Activated CD4-positive, alpha-beta T cell treated with anti-CD3 and anti-CD28 coated beads, Interleukin-2, amount 10 ng/mL, durations not matched to agents 7 days and 5 days (primary cell): Measurements from ENCODE around the gene CSTPP1. TPM values are rescaled to one million over a fixed set of nuclear protein-coding genes. Genes with fewer than 3 reads are reported as not detected.
"Not testable (repeated sequence)": the region's sequence is repeated elsewhere in the genome, so short reads cannot be mapped to it uniquely, and the experiment has no call there.

Experiments used
- CTCF ChIA-PET: fragments of 350-600 bp; sonication (Branson Sonifier 250); formaldehyde crosslinking; loops from one replicate; lab custom pipeline; 2021; ENCODE audit warnings: antibody characterized with exemption; lab: Charles Lee
- POLR2A ChIA-PET: fragments of 350-600 bp; sonication (Branson Sonifier 250); formaldehyde crosslinking; loops from one replicate; lab custom pipeline; 2021; ENCODE audit warnings: antibody characterized with exemption; lab: Charles Lee
- DNase-seq: peaks from one replicate; pipeline ENCODE4 v3.0.0-alpha.2; 2020
- H3K27ac Mint-ChIP-seq: one replicate; pipeline ENCODE4 v1.8.0; 2021; ENCODE audit warnings: mild to moderate bottlenecking, moderate library complexity, mixed read lengths
- H3K27me3 Mint-ChIP-seq: one replicate; pipeline ENCODE4 v1.8.0; 2021; ENCODE audit warnings: mixed read lengths
- H3K36me3 Mint-ChIP-seq: one replicate; pipeline ENCODE4 v1.8.0; 2021; ENCODE audit warnings: low read depth, mixed read lengths
- H3K4me1 Mint-ChIP-seq: one replicate; pipeline ENCODE4 v1.8.0; 2021; ENCODE audit warnings: mixed read lengths
- H3K4me3 Mint-ChIP-seq: one replicate; pipeline ENCODE4 v1.8.0; 2021; ENCODE audit warnings: mild to moderate bottlenecking, moderate library complexity, mixed read lengths
- H3K9me3 Mint-ChIP-seq: one replicate; pipeline ENCODE4 v1.8.0; 2021; ENCODE audit warnings: mixed read lengths
- total RNA-seq, 2 experiments: library from RNA; stranded (reverse); gene quantifications; one replicate each; pipeline ENCODE4 v1.2.3, GENCODE V29; 2021

CSTPP1 gene
- total RNA-seq, 2 experiments from 2014 or later = 18.2 to 18.9 TPM

- ChIA-PET POLR2A (interaction anchor here (0.7 kb wide), 1 partner anchor 181 kb away, joined by 5 read pairs; no protein-coding TSS in a partner anchor), CTCF (interaction anchor here (0.6 kb wide), 1 partner anchor 74 kb away, joined by 3 read pairs; no protein-coding TSS in a partner anchor)
- Mint-ChIP-seq H3K4me1 (peaks cover 28% of the 10 kb centered on the region), H3K27ac (no peak overlapping the region), H3K4me3 (no peak overlapping the region), H3K27me3 (peaks cover 76% of the 10 kb centered on the region), H3K36me3 (no peaks in the 10 kb centered on the region), H3K9me3 (no peaks in the 10 kb centered on the region)
- DNase-seq = no peak
These were observed 21.7 kb upstream of the CSTPP1 start for GRCh38 chr11:46914910-46915309.

DNA sequence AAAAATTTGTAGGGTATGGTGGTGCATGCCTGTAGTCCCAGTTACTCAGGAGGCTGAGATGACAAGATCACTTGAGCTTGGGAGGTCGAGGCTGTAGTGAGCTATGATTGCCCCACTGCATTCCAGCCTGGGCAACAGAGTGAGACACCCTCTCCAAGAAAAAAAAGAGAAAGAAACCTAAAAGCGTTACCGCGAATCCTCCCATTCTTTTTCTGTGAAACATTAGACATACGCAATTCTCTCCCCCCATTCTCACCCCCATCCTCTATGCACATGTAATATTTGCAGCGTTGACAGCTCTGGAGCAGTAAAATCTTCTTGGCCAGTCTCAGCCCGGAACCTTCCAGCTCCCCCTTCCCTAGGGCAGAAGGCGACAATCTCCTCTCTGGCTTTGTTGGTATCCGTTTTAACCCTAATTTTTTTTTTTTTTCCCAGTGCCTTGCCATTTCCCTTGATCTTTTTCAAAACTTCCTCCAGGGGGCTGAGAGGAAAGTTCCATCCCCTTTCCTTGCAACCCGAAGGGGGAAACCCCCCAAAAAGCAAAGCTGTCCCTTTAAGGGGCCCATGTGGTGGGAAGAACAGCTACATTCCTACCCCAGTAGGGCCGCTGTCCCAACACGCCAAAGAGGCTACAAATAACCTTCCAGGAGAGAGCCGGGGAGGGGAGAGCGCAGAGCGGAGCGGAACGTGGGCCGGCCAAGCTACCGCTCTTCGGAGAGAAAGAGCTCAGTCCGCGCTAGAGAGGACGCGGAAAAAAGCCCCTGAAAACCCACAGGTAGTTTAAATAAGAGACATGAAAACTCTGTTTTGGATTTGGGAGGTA is 20.1 kb upstream of the CSTPP1 start:
- no peak for DNase-seq
- CTCF ChIA-PET = interaction anchor here (0.5 to 1.3 kb wide), 9 partner anchors 10 to 654 kb away, joined by 3 to 6 read pairs (median 3); partner anchors contain the start of gene CSTPP1
- peaks cover 30% of the 10 kb centered on the region for H3K4me1 Mint-ChIP-seq

GRCh38 chr11:46917109-46917761 is 19.3 kb upstream of the CSTPP1 start:
- DNase-seq = no peak
- no peaks in the 10 kb centered on the region for H3K9me3 Mint-ChIP-seq
- H3K4me1 Mint-ChIP-seq = peaks cover 30% of the 10 kb centered on the region
- H3K4me3 Mint-ChIP-seq = peak overlapping the region; percentile 62
- ChIA-PET POLR2A (interaction anchor here (0.6 kb wide), 1 partner anchor 20 kb away, joined by 3 read pairs; the partner anchor contains the start of gene CSTPP1), CTCF (interaction anchor here (0.5 to 1.2 kb wide), 5 partner anchors 10 to 653 kb away, joined by 3 to 4 read pairs (median 3); no protein-coding TSS in a partner anchor)
- no peaks in the 10 kb centered on the region for H3K36me3 Mint-ChIP-seq
- H3K27me3 Mint-ChIP-seq = peaks cover 67% of the 10 kb centered on the region
- H3K27ac Mint-ChIP-seq = no peak overlapping the region

More for the DNA sequence above, 20.1 kb upstream of the CSTPP1 start:
- no peak overlapping the region for H3K27ac Mint-ChIP-seq
- POLR2A ChIA-PET = interaction anchor here (0.6 kb wide), 4 partner anchors 13 to 56 kb away, joined by 3 to 7 read pairs (median 4); partner anchors contain the start of gene CSTPP1
- H3K9me3 Mint-ChIP-seq = no peaks in the 10 kb centered on the region
- H3K36me3 Mint-ChIP-seq = no peaks in the 10 kb centered on the region
- peak overlapping the region; percentile 50 for H3K4me3 Mint-ChIP-seq
- H3K27me3 Mint-ChIP-seq = peaks cover 71% of the 10 kb centered on the region

DNA sequence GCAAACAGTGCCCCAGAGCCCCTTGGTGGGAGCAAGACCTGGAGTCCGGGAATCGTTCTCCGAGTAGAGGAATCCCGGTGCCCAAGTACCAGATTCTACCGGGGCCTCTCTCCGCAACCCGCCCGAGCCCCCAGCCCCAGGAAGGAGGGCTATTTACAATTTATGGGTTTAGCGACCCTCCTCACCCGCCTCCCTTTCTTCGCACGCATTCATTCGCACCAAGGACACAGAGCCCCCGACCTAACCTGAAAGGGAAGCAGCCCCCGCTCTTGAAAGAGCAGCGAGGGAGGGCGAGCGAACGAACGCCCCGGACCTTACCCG is 18.8 kb upstream of the CSTPP1 start:
- Mint-ChIP-seq H3K4me1 (peaks cover 30% of the 10 kb centered on the region), H3K36me3 (no peaks in the 10 kb centered on the region), H3K27ac (no peak overlapping the region), H3K4me3 (peak overlapping the region; percentile 62), H3K9me3 (no peaks in the 10 kb centered on the region), H3K27me3 (peaks cover 62% of the 10 kb centered on the region)
- DNase-seq = no peak
- CTCF ChIA-PET = interaction anchor here (0.9 kb wide), 1 partner anchor 14 kb away, joined by 3 read pairs; no protein-coding TSS in a partner anchor
- POLR2A ChIA-PET = no interaction called here

DNA sequence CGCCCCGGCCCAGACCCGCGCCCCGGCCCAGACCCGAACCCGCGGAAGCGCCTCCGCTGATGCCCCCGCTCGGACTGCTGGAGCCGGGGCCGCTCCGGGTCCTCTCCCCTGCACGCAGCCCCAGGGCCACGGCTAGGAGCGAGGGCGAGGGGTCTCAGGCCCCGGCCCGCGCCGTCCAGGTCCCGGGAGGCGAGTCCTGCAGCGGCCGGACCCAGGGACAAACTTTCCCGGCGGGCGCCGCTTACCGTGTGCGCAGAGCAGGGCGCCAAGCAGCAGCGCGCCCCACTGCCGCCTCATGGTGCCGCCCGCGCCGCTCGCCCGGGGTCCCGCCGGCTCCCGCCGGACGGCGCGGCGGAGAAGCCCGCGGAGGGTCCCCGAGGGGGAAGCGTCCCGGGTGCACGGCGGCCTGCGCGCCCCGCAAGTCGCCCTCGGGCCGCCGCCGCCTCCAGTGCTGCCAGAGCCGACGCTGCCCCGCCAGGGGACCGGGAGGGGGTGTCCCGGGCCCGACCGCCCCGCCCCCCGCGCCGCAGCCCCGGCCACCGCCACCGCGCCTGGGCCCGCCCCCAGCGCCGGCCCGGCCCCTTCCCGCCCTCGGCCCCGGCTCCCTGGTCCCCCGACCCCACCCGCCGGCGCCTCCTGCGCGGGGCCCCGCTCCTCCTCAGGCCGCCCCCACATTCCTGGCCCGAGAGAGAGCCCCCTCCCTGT is 18.3 kb upstream of the CSTPP1 start, which contains the start of gene LRP4:
TSS of gene LRP4 (minus strand) at position 468 of the 705 bp plus-strand sequence. CDS start at position 297, 171 bp downstream.
- POLR2A ChIA-PET = no interaction called here
- Mint-ChIP-seq H3K9me3 (no peaks in the 10 kb centered on the region), H3K4me3 (peak within 1 kb of the TSS; percentile 62), H3K36me3 (no peaks in the 10 kb centered on the region), H3K27ac (no peak within 1 kb of the TSS), H3K4me1 (peaks cover 30% of the 10 kb centered on the region), H3K27me3 (peaks cover 58% of the 10 kb centered on the region)
- DNase-seq = peak; percentile 18
- CTCF ChIA-PET = no interaction called here

DNA sequence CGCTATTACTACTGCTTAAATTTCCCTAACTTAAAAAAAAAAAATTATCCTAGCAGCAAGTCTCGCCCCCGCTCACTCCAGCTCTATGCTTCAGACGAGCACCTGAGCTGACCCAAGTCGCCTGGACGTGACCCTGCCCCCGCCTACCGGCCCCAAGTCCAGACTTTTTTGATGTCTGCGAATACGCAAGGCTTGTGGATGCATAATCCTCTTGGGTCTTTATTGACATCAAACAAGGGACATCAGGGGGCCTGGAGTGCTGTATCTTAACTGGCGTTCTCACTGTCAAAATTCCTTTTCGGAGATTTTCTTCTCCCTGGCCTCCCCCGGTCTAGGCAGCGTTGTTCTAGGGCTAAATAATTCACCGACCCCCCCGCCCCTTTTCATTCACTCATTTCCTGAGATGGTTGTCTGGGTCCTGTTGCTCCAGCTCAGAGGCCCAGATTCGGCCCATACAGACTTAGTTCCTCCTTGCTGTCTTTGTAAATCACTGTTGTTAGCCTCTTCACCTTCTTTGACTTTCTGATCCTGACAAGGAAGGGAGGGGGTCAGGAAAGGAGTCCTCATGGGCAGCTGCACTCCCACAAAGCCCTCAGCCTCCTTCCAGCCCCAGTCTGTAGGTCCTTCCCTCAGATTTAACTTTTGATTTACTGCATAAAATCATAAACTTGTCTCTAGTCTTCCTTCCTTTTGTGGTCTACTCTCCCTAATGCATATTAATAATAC is 17.6 kb upstream of the CSTPP1 start:
- CTCF ChIA-PET = interaction anchor here (0.6 to 2.0 kb wide), 5 partner anchors 12 to 234 kb away, joined by 3 to 8 read pairs (median 4); no protein-coding TSS in a partner anchor
- no peak overlapping the region for H3K27ac Mint-ChIP-seq
- H3K9me3 Mint-ChIP-seq = no peaks in the 10 kb centered on the region
- POLR2A ChIA-PET = no interaction called here
- peak overlapping the region; percentile 62 for H3K4me3 Mint-ChIP-seq
- no peaks in the 10 kb centered on the region for H3K36me3 Mint-ChIP-seq
- DNase-seq = no peak
- peaks cover 30% of the 10 kb centered on the region for H3K4me1 Mint-ChIP-seq
- peaks cover 53% of the 10 kb centered on the region for H3K27me3 Mint-ChIP-seq

- Mint-ChIP-seq H3K4me3 (no peak overlapping the region), H3K27ac (no peak overlapping the region), H3K9me3 (no peaks in the 10 kb centered on the region), H3K36me3 (no peaks in the 10 kb centered on the region), H3K4me1 (peaks cover 30% of the 10 kb centered on the region), H3K27me3 (peaks cover 42% of the 10 kb centered on the region)
- no peak for DNase-seq
- POLR2A ChIA-PET = no interaction called here
- CTCF ChIA-PET = interaction anchor here (1.7 to 2.0 kb wide), 3 partner anchors 13 to 232 kb away, joined by 4 to 8 read pairs (median 8); no protein-coding TSS in a partner anchor
These were observed 15.8 kb upstream of the CSTPP1 start for GRCh38 chr11:46920755-46921154.

DNA sequence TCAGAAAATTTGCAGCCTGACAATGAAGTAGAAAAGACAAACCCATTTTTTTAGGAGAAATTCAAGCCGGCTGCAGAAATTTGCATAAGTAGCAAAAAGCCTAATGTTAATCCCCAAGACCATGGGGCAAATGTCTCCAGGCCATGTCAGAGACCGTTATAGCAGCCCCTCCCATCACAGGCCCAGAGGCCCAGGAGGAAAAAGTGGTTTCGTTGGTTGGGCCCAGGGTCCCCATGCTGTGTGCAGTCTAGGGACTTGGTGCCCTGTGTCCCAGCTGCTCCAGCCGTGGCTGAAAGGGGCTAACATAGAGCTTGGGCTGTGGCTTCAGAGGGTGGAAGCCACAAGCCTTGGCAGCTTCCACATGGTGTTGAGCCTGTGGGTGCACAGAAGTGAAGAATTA is 8.6 kb upstream of the CSTPP1 start:
- H3K27ac Mint-ChIP-seq, H3K9me3 Mint-ChIP-seq, POLR2A ChIA-PET, H3K4me1 Mint-ChIP-seq, H3K4me3 Mint-ChIP-seq, H3K36me3 Mint-ChIP-seq, DNase-seq: not testable (repeated sequence)
- CTCF ChIA-PET = interaction anchor here (0.7 to 1.5 kb wide), 3 partner anchors 12 to 332 kb away, joined by 3 to 5 read pairs (median 4); no protein-coding TSS in a partner anchor
- peaks cover 13% of the 10 kb centered on the region for H3K27me3 Mint-ChIP-seq

- H3K36me3 Mint-ChIP-seq, DNase-seq, H3K9me3 Mint-ChIP-seq, H3K27ac Mint-ChIP-seq, POLR2A ChIA-PET, H3K4me1 Mint-ChIP-seq, H3K4me3 Mint-ChIP-seq: not testable (repeated sequence)
- CTCF ChIA-PET = interaction anchor here (0.7 kb wide), 1 partner anchor 12 kb away, joined by 4 read pairs; no protein-coding TSS in a partner anchor
- H3K27me3 Mint-ChIP-seq = peaks cover 15% of the 10 kb centered on the region
These were observed 7.9 kb upstream of the CSTPP1 start for GRCh38 chr11:46928701-46929100.

DNA sequence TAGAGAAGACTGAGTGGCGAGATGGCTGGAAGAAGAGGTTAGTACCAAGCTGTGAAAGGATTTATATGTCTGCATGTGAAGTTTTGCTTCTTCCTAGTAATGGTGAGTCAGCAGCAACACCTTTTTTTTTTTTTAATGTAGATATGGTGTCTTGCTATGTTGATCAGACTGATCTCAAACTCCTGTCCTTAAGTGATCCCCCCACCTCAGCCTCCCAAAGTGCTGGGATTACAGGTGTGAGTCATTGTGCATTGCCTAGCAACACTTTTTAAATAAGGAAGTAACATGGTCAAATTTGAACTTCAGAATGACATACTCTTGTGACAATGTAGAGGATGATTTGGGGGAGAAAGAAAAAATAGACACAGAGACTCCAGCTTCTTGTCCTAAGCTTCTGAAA is 6.5 kb upstream of the CSTPP1 start:
- Mint-ChIP-seq H3K4me3 (no peak overlapping the region), H3K9me3 (no peaks in the 10 kb centered on the region), H3K27ac (no peak overlapping the region), H3K36me3 (no peaks in the 10 kb centered on the region), H3K27me3 (peaks cover 14% of the 10 kb centered on the region), H3K4me1 (no peaks in the 10 kb centered on the region)
- ChIA-PET POLR2A (interaction anchor here (0.8 kb wide), 1 partner anchor 14 kb away, joined by 7 read pairs; no protein-coding TSS in a partner anchor), CTCF (interaction anchor here (0.6 to 1.2 kb wide), 3 partner anchors 222 to 372 kb away, joined by 3 to 4 read pairs (median 4); no protein-coding TSS in a partner anchor)
- no peak for DNase-seq

DNA sequence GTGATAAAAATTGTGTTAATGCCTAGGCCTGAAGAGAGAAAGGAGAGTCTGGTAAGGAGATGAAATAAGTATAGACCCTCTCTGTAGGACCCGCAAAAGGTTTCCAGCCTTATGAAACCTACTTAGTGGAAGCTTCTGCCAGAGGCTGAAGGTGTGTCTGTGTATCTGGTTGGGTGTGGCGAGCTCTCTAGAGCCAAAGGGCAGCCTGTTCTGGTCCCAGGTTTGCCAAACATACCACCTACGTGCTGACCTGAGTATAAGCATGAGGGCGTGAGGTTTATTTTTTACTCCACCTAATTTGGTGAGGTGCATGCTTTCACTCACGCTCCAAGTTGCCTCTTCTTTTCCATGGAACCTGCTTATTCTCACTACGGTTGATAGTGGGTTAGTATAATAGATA is 5.6 kb downstream of the CSTPP1 start:
- no peak for DNase-seq
- H3K4me3 Mint-ChIP-seq = no peak overlapping the region
- H3K27ac Mint-ChIP-seq = no peak overlapping the region
- no peaks in the 10 kb centered on the region for H3K27me3 Mint-ChIP-seq
- no peaks in the 10 kb centered on the region for H3K9me3 Mint-ChIP-seq
- ChIA-PET POLR2A (no interaction called here), CTCF (no interaction called here)
- peaks cover 5% of the 10 kb centered on the region for H3K4me1 Mint-ChIP-seq
- H3K36me3 Mint-ChIP-seq = peaks cover 2% of the 10 kb centered on the region
